Germinal center (tissue), 1 donor: ENCODE data around the gene FAM53B.
A peak's percentile ranks its signal among the peaks of the same experiment; 100 is the strongest.
"Not testable (repeated sequence)": the region's sequence is repeated elsewhere in the genome, so short reads cannot be mapped to it uniquely, and the experiment has no call there.

Experiments used
- DNase-seq: peaks from one replicate; pipeline ENCODE4 v3.0.0; 2012; ENCODE audit warnings: mixed read lengths, low spot score

Gene FAM53B

GRCh38 chr10:124627866-124628675, 116.1 kb downstream of the FAM53B start:
- DNase-seq = no peak

GRCh38 chr10:124626759-124627380, 117.3 kb downstream of the FAM53B start:
- no peak for DNase-seq

GRCh38 chr10:124625831-124626238, 118.3 kb downstream of the FAM53B start:
- no peak for DNase-seq

GRCh38 chr10:124624895-124625294, 119.3 kb downstream of the FAM53B start:
- DNase-seq = no peak

- no peak for DNase-seq
Observed at GRCh38 chr10:124624466-124624865, 119.7 kb downstream of the FAM53B start.

- DNase-seq = no peak
Observed at GRCh38 chr10:124624006-124624405, 120.2 kb downstream of the FAM53B start.

- no peak for DNase-seq
Observed at GRCh38 chr10:124622866-124623536, 121.2 kb downstream of the FAM53B start.

- DNase-seq = no peak
Observed at GRCh38 chr10:124622158-124622557, 122.0 kb downstream of the FAM53B start.

GRCh38 chr10:124621637-124622036, 122.5 kb downstream of the FAM53B start:
- no peak for DNase-seq

GRCh38 chr10:124619802-124620490, 124.2 kb downstream of the FAM53B start:
- DNase-seq = peak; percentile 67

GRCh38 chr10:124619195-124619594, 125.0 kb downstream of the FAM53B start:
- DNase-seq = peak; percentile 63

- no peak for DNase-seq
Observed at GRCh38 chr10:124618470-124619073, 125.6 kb downstream of the FAM53B start.

- no peak for DNase-seq
Observed at GRCh38 chr10:124616836-124617130, 127.4 kb downstream of the FAM53B start.

GRCh38 chr10:124616040-124616835, 127.9 kb downstream of the FAM53B start:
- DNase-seq = no peak

- no peak for DNase-seq
Observed at GRCh38 chr10:124615259-124615658, 128.9 kb downstream of the FAM53B start.

GRCh38 chr10:124614003-124614659, 130.0 kb downstream of the FAM53B start:
- no peak for DNase-seq

GRCh38 chr10:124612611-124613498, 131.3 kb downstream of the FAM53B start:
- peak; percentile 75 for DNase-seq

- no peak for DNase-seq
Observed at GRCh38 chr10:124611738-124612137, 132.4 kb downstream of the FAM53B start.

- DNase-seq = not testable (repeated sequence)
Observed at GRCh38 chr10:124610851-124611250, 133.3 kb downstream of the FAM53B start.

- not testable (repeated sequence) for DNase-seq
Observed at GRCh38 chr10:124610186-124610585, 134.0 kb downstream of the FAM53B start.
